Stimulated activated CD4-positive, alpha-beta T cell treated with anti-CD3 and anti-CD28 coated beads, TNF-alpha, amount 100 ng/mL, for 48 hours (primary cell): ENCODE measurements around the gene DOP1A.
"Not testable (repeated sequence)": the region's sequence is repeated elsewhere in the genome, so short reads cannot be mapped to it uniquely, and the experiment has no call there.

ENCODE experiments used
- DNase-seq, 3 donors: peaks; one replicate each; pipeline ENCODE4 v3.0.0-alpha.2; 2020; ENCODE audit warnings: low read depth in 3 of 3

The DOP1A gene

DNA sequence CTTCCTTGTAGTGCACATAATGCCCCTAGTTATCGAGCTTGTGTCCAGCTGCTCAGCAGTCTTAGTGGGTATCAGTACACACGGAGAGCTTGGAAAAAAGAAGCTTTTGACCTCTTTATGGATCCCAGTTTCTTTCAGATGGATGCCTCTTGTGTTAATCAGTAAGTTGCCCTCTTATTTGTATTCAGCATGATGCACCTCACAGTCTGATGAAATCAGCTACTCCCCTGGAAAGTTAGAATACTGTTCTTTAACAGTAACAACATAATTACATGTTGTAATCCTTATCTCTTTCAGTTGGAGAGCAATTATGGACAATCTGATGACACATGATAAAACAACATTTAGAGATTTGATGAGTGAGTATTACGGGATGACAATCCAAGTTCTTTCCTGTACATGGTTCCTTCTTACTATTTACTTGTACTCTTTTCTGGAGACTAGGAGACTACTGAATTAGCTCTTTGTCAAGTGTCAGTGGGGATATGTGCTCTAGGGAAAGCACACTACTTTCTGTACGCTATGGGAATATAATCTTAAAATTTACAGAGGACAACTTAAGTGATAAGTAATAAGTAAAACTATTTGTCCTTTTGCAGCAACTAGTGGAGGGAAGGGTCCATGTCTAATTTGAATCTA lies 86.5 kb downstream of the DOP1A start:
- DNase-seq = no peak

DNA sequence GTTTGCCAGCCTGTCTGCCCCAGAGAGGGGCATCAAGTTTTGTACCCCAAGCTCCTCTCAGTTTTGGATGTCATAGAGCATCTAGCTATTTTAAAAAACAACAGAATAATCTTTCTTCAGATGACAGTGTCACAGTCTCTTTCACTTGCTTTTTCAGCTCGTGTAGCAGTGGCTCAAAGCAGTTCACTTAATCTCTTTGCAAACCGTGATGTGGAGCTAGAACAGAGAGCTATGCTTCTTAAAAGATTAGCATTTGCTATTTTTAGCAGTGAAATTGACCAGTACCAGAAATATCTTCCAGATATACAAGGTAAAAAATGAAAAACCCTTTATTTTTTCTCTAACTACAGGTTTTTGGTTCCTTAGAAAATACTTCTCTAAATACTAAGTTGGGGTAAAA lies 88.3 kb downstream of the DOP1A start:
- DNase-seq = no peak

GRCh38 chr6:83160167-83160566 lies 92.7 kb downstream of the DOP1A start:
- DNase-seq = no peak

DNA sequence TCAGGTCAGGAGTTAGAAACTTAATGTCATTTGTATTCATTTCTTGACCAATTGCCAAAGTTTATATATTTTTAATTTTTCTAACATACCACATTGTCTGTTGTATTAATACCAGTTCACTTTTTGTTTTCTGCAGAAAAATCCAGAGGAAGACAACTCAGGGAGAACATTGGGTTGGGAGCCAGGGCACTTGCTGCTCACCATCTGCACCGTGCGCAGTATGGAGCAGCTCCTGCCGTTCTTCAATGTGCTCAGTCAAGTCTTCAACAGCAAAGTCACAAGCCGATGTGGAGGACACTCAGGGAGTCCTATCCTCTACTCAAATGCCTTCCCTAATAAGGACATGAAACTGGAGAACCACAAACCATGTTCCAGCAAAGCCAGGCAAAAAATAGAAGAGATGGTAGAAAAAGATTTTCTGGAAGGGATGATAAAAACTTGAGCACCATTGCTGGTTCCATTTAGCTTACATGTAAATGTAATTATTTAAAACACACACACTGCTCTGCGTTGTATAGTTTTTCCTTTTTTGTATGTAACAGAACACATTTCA lies 100.3 kb downstream of the DOP1A start:
- no peak for DNase-seq

- DNase-seq = no peak
These were observed 101.1 kb downstream of the DOP1A start for GRCh38 chr6:83168556-83168955.

DNA sequence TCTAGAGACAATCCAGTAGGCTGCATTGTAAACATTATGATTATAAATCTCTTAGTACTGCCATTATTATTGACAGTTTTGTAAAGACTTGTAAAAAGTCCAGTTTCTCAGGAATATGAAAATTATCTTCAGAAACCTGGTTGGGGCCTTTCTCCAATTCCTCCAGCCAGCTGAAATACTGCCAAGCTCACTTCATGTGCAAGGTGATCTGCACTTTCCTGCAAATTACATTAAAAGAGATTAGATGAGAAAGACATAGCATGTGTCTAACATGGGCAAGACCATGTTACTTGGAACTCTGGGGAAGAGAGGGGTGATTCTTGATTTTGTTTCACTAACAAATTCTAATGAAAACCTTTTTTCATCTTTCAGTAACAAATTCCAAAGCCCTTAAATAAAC lies 101.6 kb downstream of the DOP1A start:
- no peak for DNase-seq

DNA sequence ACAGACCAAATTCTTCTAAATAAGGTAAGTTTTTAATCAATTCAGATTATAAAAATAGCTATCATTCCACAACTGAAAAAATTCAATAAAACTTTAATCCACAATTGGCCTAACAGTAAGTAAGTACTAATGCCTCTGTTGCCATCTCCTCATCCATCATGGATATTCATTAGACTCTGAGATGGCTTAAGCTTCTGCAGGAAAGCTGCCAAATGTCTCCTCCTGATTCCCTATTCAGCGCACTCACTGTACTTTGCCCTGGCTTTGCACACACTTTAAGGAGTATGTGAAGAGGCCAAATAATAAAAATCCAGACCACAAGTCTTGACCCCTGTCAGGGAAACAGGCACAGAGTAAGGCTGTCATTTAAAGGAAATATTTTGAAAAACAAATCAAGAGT lies 102.0 kb downstream of the DOP1A start:
- DNase-seq = no peak

DNA sequence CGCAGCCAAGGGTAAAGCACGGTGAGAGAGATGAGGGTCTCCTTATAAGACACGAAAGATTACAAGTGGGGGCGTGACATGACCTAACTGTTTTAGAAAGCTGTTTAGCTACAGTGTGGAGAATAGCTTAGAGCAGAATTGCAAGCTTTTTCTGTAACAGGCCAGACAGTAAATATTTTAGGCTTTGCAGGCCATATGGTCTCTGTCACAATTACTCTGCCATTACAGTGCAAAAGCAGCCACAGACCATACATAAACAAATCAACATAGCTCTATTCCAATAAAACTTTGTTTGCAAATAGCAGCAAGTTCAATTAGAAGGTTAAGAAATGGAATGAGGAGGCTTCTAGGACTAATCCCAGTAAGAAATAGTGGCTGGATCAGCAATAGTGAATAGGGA lies 108.8 kb downstream of the DOP1A start:
- DNase-seq = no peak

- no peak for DNase-seq
These were observed 113.0 kb downstream of the DOP1A start for GRCh38 chr6:83180426-83180950.

GRCh38 chr6:83182114-83182513 lies 114.6 kb downstream of the DOP1A start:
- no peak for DNase-seq

GRCh38 chr6:83183082-83183828 lies 115.8 kb downstream of the DOP1A start:
- DNase-seq = no peak

DNA sequence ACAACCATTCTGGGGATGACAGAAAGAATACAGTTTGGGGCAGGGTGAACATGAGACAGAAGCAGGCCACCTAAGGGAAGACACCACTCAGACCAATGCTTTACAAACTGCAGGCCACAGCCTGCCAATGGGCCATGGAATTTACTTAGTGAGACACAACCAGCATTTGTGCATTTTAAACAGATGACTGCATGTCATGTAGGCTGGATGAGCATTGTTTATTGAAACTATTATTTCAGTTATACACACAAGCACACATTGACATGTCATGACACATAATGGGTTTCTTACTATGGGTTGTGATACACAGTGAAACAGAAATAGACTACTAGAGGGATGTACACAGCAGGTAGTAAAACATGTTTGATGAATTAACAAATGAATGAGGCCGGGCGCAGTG lies 117.6 kb downstream of the DOP1A start:
- no peak for DNase-seq

DNA sequence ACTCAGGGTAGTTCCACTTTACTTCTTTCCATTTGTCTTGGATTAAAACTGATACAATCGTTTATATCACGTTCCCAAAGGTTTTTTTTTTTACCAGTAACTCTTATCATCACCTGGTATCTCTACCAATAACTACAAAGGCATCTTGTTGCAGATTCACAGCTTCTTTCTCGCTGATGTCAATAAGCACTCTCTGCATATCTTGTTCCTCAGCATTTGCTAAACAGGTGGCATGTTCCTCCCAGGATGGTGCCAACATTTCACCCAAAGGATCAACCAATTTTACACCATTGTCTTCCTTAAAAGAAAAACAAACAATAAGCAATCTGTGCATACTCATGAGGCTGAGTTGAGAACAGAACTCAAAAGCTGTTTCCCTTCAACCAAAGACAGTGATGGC lies 121.0 kb downstream of the DOP1A start:
- DNase-seq = no peak

- no peak for DNase-seq
These were observed 123.2 kb downstream of the DOP1A start for GRCh38 chr6:83190626-83191025.

- DNase-seq = not testable (repeated sequence)
These were observed 124.5 kb downstream of the DOP1A start for GRCh38 chr6:83191974-83192373.

DNA sequence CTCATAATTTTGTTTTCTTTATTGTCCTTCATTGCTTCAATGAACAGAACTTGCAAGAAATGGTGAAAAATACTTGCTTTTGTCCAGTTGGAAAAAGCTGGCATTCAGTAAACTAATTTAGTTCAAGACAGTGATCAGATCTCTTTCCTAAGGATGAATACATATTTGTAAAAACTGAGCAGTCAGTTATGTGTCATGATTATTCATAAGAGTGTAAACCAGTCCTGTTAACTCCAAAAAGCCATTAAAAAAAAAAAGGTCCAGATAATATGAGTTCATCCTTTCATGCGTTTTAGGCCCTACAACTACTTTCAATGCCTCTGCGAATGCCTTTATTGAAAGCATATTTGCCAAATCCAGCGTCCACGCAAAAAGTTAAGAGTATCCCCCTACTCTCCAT lies 125.0 kb downstream of the DOP1A start:
- no peak for DNase-seq

DNA sequence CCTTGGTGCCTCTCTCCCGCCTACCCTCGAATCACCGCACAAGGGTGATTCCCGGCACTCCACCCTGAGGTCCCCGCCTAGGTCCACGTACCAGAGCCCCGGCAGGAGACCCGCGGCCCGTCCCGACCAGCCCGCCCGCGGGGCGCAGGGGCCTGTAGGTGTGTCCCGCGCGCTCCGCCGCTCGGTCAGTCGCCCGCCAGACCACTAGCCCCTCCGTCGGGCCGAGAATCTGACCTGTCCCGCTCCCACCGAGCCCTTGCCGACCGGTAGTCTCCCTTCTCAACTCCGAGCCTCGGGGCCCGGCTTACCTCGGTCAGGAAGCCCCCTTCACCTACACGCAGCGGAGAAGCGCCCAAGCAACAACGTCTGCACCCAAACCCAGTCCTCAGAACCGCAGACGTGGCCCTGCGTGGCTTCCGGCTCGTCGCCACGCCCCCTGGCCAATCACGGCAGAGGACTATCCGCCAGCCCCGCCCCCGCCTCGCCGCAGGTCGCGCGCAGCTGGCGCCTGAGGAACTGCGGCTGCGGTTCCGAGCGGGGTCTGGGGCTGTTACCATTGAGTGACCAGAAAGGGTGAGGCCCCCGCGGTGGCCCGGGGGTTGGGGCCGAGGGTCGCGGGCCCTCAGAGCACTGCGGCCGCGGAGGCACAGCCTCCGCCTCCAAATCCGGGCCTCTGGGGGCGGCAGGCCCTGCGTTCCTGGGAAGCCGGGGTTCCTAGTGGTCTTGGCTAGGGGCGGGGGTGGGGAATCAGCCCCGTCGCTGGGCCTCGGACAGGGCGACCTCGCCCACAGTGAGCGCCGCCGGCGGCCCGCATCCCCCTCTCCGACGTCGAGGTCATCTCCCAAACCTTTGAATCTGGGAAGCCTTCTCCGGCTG lies 125.6 kb downstream of the DOP1A start, which contains the start of the genes PGM3 and RWDD2A:
Gene PGM3 (minus strand): TSS at position 395 of the 876 bp plus-strand sequence. CDS start 2,253 bp downstream, outside the sequence.
Gene RWDD2A (plus strand): TSS at position 487 of the 876 bp plus-strand sequence. CDS start 1,095 bp downstream, outside the sequence.
- DNase-seq = peak; percentile 68 to 90 (median 78)

GRCh38 chr6:83193747-83194566 lies 126.5 kb downstream of the DOP1A start:
- no peak for DNase-seq

GRCh38 chr6:83198486-83199172 lies 131.2 kb downstream of the DOP1A start:
- DNase-seq = no peak

DNA sequence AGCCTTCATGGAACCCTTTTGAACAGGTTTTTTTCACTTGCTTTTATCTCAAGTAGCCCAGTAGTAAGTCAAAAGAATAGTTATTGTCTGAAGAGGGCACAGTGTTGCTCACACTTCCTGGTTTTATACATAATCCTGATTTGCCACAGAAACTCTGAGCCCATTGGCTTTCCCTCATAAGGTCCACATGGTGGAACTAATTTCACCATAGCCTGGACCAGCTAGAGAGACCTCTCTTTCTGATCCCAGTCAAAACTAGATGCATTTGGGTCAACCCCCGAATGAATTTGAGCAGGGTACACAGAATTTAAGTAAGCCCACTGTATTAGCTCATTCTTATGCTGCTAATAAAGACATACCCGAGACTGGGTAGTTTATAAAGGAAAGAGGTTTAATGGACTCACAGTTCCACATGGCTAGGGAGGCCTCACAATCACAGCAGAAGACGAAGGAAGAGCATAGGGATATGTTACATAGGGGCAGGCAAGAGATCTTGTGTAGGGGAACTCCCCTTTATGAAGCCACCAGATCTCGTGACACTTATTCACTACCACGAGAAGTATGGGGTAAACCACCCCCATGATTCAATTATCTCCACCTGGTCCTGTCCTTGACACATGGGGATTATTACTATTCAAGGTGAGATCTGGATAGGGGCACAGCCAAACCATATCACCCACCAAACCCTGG lies 131.8 kb downstream of the DOP1A start:
- DNase-seq = no peak
